ENCODE results near the gene KDR. TPM values are rescaled to one million over a fixed set of nuclear protein-coding genes. Genes with fewer than 3 reads are reported as not detected.

The KDR gene
- total and polyA plus RNA-seq, 9 of the 15 experiments (the other 6 are each of a cell fraction or from before 2014, with no cell fraction given): 0.13 TPM; not detected in 8

Small RNA genes within 50 kb of the gene (small RNA-seq; reads per million reads assigned to genes)
- gene RN7SL424P (0.11 reads per million), gene RNU6-410P (not detected)

Other genes starting within 250 kb of the KDR start
- gene SRD5A3, start 220.6 kb upstream of the KDR start, total RNA-seq (2014; rRNA removed): 9.1 and 12.0 TPM in 2 replicates
- gene SRD5A3, start 220.6 kb upstream of the KDR start, total RNA-seq (2014; rRNA removed; fragmentation: Illumina TruSeq; extraction: Trizol): 15.7 and 16.2 TPM in 2 replicates
- gene SRD5A3, start 220.6 kb upstream of the KDR start, total RNA-seq (2015; rRNA removed; fragmentation: Illumina TruSeq; extraction: Trizol): 10.6 and 13.3 TPM in 2 replicates
- gene SRD5A3, start 220.6 kb upstream of the KDR start, total RNA-seq (2021): 21.6 and 21.7 TPM in 2 replicates
- 34.0 and 37.0 TPM in 2 replicates for gene SRD5A3, start 220.6 kb upstream of the KDR start, polyA plus RNA-seq (2011; rRNA removed)
- gene SRD5A3, start 220.6 kb upstream of the KDR start, polyA plus RNA-seq (2014; fragmentation: Illumina TruSeq; extraction: Trizol): 15.0 and 17.0 TPM in 2 replicates
- gene SRD5A3, start 220.6 kb upstream of the KDR start, polyA plus RNA-seq (2014; fragmentation: Nextera tagmentation; extraction: Ambion mirVana): 1 to 10 TPM; 2.5 to 5.3 TPM
- 10.0 and 14.1 TPM in 2 replicates for gene SRD5A3, start 220.6 kb upstream of the KDR start, polyA plus RNA-seq (2014; rRNA removed)